H1 (cell line): ENCODE results near the gene SPATS2L. TPM values are rescaled to one million over a fixed set of nuclear protein-coding genes. Genes with fewer than 3 reads are reported as not detected.

Experiments
- HDAC6 ChIP-seq: IDR thresholded peaks from one replicate; pipeline ENCODE4 v1.7.1; 2012; ENCODE audit warnings: low read depth, mild to moderate bottlenecking, inconsistent platforms, low read length, moderate library complexity
- NANOG ChIP-seq: IDR thresholded peaks from 2 replicates; pipeline ENCODE4 v1.6.1; 2011; ENCODE audit warnings: low read length, low read depth, mild to moderate bottlenecking, inconsistent platforms; ENCODE audit not compliant: insufficient read depth, poor library complexity, severe bottlenecking
- polyA plus RNA-seq, 7 experiments: library from polyadenylated mRNA; depleted of rRNA in 3 of 7; stranded (reverse) in 5 of 7; unstranded in 2 of 7; fragments of >200 nt in 5 of 7; fragments of 200-250 nt in 2 of 7; gene quantifications; 1 replicate in 5 of 7; 2 replicates in 1 of 7; 4 replicates in 1 of 7; pipeline versions ENCODE4 v1.2.1 to v1.2.3, GENCODE V29; 2011 to 2013; ENCODE audit warnings: missing spikeins in 2 of 7, mixed read lengths in 2 of 7
- total RNA-seq: library from RNA; stranded (reverse); fragmentation: NEBNext Ultra II Directional; extraction: Animal tissue kit (Norgen Biotek cat#: 25700); gene quantifications from 2 replicates; pipeline ENCODE4 v1.2.1, GENCODE V29; 2021

SPATS2L gene
- total and polyA plus RNA-seq, 2 of the 8 experiments (the other 6 are each of a cell fraction or from before 2014, with no cell fraction given): 67.3 to 189 TPM

- no peak for TF ChIP-seq HDAC6
- TF ChIP-seq NANOG: no peak
Measured at GRCh38 chr2:200336980-200337615, 30.6 kb downstream of the SPATS2L start (continued).
